HG02884 (cell line): ENCODE data around the gene RNF180.

Experiments
- ATAC-seq: cut with Tn5 transposase; IDR thresholded peaks from one replicate; pipeline ENCODE4 v1.9.1; 2021; ENCODE audit warnings: mild to moderate bottlenecking, moderate library complexity; ENCODE audit not compliant: unreplicated experiment

Gene RNF180, protein sequence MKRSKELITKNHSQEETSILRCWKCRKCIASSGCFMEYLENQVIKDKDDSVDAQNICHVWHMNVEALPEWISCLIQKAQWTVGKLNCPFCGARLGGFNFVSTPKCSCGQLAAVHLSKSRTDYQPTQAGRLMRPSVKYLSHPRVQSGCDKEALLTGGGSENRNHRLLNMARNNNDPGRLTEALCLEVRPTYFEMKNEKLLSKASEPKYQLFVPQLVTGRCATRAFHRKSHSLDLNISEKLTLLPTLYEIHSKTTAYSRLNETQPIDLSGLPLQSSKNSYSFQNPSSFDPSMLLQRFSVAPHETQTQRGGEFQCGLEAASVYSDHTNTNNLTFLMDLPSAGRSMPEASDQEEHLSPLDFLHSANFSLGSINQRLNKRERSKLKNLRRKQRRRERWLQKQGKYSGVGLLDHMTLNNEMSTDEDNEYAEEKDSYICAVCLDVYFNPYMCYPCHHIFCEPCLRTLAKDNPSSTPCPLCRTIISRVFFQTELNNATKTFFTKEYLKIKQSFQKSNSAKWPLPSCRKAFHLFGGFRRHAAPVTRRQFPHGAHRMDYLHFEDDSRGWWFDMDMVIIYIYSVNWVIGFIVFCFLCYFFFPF

DNA sequence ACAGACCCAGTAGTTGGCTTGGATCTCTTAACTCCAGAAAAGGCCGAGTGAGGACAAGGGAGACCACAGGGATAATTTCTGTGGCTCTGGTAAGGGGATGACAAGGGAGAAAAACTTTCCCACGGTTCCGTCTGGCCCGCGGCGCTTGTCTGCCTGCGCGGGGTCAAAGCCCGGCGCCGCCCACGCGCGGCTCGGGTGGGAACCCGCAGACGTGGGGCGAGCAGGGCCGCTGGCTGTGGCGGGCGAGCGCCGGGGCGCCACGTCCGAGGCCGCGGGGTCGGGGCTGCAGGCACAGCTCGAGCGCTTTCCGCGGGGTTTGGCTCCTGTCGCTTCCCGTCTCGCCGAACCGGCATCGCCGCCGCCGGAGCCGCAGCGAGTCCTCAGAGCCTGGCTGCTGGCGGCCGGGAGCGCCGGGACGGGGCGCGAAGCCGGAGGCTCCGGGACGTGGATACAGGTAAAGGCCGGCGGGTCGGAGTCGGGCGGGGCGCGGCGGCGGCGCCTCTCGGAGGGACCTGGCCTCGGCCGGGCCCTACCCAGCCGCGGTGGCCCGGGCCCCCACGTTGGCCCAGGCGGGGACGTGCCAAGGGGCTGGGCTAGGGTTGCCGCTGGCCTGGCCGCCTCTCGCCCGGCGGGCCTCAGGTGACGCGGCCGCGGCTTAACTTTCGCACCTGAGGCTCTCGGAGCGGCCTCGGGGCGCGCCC, at the start of gene RNF180:
Gene RNF180, plus strand, starts transcription at position 344 of the 701 bp plus-strand sequence. CDS start 34,965 bp downstream, outside the sequence.
- ATAC-seq, result peak; percentile 44

DNA sequence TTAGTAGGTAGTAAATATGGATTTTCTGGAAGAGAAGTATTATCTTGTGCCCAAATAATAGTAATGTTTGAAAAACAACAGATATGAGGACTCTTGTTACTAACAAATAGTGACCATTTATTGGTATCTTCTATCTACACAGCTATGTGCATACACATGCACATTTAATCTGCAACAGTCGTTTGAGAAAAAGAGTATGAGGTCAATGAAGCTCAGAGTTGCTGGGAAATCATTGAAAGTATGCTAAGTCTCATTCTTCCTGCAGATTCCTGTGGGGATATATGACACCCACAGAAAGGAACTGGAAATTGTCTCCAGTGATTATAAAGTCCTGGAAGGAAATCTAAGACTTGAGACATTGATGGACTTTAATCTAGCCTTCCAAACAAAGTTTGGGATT, 40.1 kb upstream of the RNF180 start:
- ATAC-seq, result no peak

DNA sequence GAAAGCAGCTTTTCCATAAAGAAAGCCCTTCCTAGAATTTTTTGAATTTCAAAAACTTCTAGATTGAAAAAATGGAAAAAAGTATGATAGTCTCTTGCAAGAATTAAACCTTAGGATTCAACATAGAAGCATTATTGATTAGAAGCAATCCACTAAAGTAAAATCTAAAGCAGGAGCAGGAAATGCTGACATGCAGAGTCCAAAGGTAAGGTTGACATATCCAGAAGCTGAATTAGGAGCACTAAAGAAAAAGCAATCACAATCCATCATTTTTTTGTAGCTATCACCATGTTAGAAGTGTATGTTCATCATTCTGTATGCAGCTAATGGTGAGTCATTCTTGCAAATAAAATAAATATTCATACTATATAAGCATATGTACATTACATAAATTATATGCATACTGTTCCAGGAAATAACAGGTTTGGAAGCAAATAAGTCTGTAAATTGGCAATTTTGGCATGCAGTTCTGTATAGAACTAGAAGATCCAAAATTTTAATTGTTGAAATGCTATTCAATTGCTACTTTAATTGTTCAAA, 39.4 kb upstream of the RNF180 start:
- ATAC-seq, result no peak

DNA sequence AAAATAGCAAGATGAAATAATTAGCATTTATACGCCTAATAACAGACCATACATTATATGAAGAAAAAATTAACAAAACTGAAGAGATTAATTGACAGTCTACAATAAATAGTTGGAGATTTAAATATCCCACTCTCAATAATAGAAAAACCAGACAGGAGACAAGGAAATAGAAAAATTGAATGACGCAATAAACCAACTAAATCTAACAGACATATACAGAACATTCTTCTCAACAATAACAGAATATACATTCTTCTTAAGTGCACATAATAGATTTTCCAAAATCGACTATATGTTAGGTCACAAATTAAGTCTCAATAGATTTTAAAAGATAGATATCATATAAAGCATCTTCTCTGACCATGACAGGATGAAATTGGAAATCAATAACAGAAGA, 25.6 kb upstream of the RNF180 start:
- no peak for ATAC-seq

DNA sequence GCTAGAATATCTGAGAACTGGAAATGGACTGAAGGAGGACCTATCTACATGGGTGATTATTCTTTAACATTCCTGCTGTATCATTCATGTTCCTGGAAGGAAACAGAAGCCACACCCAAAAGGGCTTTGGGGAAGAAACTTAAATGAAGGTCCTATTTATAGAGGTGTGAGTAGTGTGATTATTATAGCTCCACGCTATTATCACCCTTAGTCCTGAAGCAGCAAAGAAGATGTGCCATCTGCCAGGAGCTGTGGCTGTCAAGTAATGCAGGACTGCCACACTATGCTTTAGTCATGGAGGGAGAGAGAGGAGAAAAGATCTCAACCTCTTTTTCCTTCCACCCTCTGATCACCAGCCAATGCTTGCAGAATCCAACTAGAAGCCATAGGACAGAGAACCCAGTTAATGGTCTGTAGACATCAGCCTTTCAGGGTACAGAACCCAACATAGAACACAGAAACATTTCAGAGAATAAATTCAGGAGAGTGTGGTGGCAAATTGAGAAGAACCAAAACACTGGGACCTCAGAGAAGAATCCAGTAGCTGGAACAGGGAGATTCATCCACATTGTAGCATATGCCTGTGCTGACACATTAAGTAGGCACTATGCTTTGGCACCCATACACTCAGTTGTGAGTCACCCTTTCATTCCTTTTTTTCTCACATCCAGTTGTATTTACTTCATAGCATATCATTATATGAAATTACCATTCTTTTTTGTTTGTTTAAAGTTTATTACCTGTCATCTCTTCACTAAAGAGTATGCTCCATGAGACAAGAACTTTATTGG, 21.0 kb upstream of the RNF180 start:
- ATAC-seq, result no peak

DNA sequence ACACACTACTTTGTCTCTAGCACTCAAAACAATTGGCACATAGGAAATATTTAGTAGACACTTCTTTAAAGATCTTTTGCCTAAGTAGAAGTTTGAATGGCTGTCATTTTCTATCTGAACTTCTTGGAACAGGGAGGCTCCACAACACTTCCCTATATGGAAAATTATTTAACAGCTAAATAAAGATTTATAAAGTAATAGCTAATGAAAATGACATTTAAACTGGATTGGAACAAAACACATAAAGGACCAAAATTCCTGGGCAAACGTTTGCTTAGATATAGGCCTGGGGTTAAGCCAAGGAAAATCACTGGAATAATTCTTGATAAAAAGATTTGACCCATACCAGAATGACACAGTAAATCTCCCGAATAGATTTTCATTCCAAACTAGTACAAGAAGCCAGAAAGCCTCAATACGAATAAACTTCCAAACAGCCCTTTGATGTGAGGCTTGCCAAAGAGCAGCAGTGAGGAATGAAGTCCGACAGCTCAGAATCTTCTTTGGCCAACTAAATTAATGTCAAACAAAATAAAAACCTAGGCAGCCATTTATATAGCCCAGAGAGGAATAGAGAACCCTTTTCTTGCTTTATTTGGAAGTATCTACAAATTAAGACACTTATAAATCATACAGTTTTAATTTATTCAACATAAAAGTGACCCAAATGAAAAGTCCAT, 20.3 kb upstream of the RNF180 start:
- no peak for ATAC-seq

DNA sequence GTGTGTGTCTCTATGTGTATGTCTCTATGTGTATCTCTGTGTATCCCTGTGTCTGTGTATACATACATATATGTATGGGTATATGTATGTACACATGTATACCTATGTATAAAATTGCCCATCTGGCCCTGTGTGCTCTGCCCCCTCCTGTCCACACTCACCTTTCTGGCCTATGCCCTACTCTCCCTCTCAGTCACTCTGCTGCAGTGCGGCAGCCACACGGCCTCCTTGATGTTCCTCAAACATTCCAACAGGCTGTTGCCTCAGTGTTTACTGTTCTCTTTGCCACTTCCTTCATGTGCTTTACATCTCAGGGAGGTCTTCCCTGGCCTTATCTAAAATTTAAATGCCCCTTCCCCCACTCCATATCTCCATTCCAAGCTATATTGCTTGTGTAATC, 18.3 kb upstream of the RNF180 start:
- no peak for ATAC-seq

DNA sequence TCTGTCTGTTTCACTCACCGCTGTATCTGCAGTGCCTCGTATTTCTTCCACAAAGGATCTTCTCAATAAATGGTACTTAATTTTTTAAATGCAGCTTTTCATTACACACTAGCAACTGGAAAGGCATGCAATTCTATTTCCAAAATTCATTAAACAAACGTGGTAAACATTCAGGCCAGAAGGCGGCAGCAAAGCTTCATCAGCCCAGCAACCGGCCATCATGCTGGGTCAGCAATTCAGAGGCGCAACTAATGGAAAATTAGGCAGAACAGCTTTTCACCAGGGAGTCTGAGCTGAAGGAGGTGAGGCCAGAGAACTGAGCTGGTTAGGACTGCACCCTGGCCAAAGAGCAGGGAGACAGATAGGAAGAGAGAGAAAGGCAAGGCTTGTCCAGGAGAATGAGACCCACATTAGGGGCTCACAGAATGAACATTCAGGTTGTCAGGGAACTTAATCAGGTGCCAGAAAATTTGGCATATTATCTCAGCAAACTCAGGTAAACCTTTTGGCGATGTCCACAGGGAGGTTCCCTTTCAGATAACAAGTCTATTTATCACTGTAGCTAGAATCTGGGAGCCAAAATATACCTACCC, 17.7 kb upstream of the RNF180 start:
- ATAC-seq, result peak; percentile 57

DNA sequence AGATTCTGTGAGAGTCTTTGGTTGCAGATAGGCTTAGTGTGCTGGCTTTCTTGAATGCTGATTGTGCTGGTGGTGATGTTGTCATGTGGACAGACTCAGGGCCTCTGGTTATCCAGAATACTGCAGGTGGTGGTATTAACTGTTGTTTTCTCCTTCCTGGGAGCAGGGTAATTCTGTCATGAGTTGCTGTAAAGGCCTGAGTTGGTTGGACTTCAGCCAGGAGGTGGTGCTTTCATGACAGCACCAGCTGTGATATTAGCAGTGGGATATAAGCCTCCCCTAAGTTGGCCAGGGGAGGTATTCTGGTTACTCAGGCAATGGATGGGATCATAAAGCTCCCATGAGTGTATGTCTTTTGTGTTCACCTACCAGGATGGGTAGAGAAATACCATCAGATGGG, 16.4 kb upstream of the RNF180 start:
- ATAC-seq, result no peak

DNA sequence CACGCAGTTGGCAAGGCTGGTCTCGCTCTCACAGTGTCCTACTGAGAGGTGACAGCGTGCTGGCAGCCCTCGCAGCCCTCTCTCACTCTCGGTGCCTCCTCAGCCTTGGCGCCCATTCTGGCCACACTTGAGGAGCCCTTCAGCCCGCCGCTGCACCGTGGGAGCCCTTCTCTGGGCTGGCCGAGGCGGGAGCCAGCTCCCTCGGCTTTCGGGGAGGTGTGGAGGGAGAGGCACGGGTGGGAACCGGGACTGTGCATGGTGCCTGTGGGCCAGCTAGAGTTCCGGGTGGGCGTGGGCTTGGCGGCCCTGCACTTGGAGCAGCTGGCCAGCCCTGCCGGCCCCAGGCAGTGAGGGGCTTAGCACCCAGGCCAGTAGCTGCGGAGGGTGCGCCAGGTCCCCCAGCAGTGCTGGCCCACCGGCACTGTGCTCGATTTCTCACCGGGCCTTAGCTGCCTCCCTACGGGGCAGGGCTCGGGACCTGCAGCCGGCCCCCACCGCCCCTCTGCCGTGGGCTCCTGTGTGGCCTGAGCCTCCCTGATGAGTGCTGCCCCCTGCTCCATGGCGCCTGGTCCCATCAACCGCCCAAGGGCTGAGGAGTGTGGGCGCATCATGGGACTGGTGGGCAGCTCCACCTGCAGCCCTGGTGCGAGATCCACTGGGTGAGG, 15.7 kb upstream of the RNF180 start:
- ATAC-seq, result no peak

DNA sequence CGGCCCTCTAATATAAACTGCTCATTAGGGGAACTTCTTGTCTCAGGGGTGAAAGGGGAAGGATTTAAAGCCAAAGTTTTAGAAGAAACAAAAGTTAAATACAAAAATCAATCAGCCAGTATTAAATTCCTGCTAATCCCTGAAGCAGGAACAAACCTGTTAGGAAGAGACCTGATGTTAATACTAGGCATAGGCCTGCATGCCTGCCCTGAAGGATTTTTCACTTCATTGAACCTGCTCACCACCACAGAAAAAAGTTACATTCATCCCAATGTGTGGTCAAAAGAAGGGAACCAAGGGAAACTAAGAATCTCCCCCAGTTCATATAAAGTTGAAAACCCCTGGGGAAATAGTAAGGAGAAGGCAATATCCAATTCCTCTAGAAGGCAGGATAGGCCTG, 9.4 kb upstream of the RNF180 start:
- no peak for ATAC-seq

DNA sequence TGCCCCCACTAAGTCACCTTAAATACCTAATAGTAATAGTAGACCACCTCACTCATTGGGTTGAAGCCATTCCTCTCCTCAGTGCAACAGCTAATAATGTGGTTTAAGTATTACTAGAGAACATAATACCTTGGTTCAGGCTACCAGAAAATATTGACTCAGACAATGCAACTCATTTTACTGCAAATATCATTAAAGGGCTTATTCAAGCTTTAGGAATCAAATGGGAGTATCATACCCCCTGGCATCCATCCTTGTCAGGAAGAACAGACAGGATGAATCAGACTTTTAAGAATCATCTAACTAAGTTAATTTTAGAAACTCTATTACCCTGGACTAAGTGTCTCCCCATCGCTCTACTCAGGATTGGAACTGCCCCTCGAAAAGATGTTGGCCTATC, 6.8 kb upstream of the RNF180 start:
- no peak for ATAC-seq

DNA sequence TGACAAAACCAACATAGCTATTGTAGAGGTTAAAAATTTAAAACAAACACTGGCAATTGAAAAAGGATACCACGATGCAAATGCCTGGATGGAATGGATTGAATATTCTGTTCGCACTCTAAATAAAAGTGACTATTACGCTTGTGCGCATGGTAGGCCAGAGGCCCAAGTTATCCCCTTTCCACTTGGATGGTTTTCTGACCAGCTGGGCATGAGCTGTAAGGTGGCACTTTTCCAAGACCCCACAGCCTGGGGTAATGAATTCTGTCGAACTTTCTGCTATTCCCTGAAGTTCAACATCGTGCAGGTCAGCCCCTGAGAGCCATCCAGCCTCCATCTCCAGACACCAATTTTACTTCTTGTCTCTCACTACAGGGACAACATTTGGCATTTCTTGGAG, 5.4 kb upstream of the RNF180 start:
- no peak for ATAC-seq

DNA sequence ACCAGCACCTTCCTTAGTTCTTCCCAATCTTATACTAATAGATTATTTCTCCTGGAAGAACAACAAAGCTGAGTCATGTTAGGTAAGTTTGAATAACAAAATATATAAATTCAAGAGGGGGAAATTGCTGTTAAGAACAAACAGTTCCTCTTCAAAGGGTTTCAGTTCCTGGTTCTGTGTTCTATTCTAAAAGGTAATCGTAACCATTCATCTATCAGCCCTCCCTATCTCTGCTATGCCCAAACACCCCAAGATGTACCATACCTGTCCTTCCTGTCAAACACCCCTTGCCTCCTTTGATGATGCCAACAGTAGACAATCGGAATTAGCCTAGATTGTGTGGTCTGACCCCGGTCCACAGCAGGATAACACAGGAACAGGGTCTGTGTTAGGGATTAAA, 4.2 kb upstream of the RNF180 start:
- ATAC-seq, result no peak

DNA sequence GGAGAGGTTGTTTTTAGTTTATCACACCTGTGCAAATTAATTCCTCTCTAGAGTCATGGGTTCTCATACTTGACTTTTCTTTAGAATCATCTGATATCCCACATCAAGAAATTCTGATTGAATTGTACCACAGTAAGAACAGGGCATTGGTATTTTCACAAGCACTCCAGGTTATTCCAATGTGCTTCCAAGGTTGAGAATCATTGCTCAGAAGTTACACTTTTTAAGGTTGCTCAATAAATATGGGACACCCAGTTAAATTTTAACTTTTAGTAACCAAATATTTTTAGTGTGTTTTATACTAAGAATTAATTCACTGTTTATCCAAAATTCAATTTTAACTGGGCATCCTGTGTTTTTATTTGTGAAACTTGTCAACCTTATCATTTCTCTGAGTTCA, 2.5 kb upstream of the RNF180 start:
- no peak for ATAC-seq

DNA sequence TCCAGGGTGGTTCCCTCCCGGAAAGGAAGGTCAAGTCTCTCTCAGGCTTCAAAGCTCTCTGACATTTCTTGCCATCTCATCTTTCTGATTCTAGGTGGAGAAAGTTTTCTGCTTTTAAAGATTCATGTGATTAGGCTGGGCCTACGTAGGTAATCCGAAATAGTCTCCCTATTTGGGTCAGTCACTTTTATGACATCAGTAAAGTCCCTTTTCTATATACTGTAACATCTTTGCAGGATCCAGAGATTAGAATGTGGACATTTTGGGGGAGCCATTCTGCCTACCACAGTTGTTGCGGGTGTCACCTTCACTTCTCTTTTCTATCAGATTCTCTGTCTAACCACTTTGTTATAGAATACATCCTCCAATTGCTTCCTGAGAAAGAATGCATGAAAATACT, 1.9 kb upstream of the RNF180 start:
- no peak for ATAC-seq

DNA sequence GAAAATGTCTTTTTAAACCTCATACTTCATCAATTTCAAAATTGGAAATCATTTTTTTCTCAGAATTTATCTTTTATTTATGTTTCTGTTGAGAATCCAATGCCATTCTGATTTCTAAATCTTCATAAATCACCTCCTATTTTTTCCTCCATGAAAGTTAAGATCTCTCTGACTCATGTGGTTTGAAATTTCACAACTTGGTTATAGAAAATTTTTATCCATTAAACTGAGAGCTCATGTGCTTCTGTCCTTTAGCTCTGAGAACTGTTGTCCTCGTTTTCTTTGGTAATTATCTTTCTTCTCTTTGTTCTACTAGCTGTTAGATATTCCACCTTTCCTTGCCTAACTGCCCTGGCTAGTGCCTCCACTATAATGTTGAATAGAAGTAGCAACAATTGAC, 1.5 kb upstream of the RNF180 start:
- ATAC-seq, result no peak

DNA sequence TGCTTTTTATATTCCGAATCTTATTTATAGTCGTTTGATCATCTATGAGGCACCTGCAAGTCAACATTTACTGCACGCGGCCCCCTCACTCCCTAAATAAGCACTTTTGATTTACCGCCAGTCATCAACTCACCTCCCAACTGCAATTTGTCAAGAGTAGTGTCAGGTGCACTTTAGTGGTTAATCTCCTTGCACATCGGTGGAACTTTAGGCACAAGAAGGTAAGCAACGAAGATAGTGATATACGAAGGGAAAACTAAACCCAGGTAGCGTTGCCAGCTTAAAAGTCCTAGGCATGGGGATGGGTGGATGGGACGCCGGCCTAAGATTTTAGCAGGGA, 513 bp upstream of the RNF180 start:
- no peak for ATAC-seq

DNA sequence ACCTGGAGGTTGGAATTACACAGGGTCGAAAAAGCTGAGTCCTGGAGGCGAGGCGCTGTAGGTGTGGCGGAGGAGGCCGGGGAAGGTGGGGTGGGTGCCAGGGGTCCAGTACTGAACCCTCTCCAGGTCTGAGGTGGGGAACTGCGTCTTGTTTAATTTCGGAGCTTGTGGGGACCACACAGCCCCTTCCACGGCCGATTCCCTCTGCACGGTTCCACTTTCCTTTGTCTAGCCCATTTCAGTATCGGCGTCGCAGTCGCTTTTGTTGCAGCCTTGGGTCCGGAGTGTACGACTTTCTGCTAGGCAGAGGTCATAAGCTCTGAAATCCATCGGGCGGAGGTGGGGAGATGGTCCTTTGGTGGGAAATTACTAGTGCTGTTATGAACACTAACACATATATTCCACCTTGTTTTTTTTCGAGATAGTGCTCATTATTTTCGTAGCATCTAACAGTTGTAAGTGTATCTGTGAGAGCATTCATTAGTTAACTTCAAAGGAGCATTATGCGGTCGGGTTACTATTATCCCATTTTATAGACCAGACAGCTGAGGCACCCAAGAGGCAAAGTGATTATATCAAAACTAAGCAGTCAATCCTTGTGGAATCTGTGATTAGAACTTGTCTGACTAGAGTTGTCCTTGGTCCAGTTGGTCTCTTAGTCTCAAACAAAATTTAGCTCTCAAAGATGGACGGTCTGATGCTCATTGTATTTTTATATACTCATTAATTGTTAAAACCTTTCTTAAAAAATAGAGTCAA, 737 bp downstream of the RNF180 start:
- ATAC-seq, result no peak
